GM19351 (cell line): Measurements from ENCODE around the gene ZNF592.

Source experiments
- ATAC-seq: cut with Tn5 transposase; IDR thresholded peaks from one replicate; pipeline ENCODE4 v1.9.1; 2021; ENCODE audit warnings: mild to moderate bottlenecking, moderate library complexity; ENCODE audit not compliant: unreplicated experiment

The ZNF592 gene

GRCh38 chr15:84773716-84774115 is 25.3 kb downstream of the ZNF592 start:
- ATAC-seq = no peak

- ATAC-seq = no peak
These were observed 27.6 kb downstream of the ZNF592 start for GRCh38 chr15:84775867-84776449.

GRCh38 chr15:84778194-84778593 is 29.8 kb downstream of the ZNF592 start:
- ATAC-seq = no peak

GRCh38 chr15:84780492-84780891 is 32.1 kb downstream of the ZNF592 start:
- ATAC-seq = no peak

GRCh38 chr15:84781495-84781894 is 33.1 kb downstream of the ZNF592 start:
- no peak for ATAC-seq

- no peak for ATAC-seq
These were observed 34.0 kb downstream of the ZNF592 start for GRCh38 chr15:84782346-84782745.

- ATAC-seq = no peak
These were observed 35.3 kb downstream of the ZNF592 start for GRCh38 chr15:84783493-84784251.

GRCh38 chr15:84784262-84784661 is 35.9 kb downstream of the ZNF592 start:
- ATAC-seq = no peak

GRCh38 chr15:84785053-84785452 is 36.7 kb downstream of the ZNF592 start:
- no peak for ATAC-seq

- ATAC-seq = no peak
These were observed 40.1 kb downstream of the ZNF592 start for GRCh38 chr15:84788500-84788899.

- ATAC-seq = no peak
These were observed 41.4 kb downstream of the ZNF592 start for GRCh38 chr15:84789762-84790161.

GRCh38 chr15:84790676-84791075 is 42.3 kb downstream of the ZNF592 start:
- ATAC-seq = no peak

- no peak for ATAC-seq
These were observed 43.4 kb downstream of the ZNF592 start for GRCh38 chr15:84791763-84792162.

GRCh38 chr15:84793431-84794161 is 45.2 kb downstream of the ZNF592 start:
- ATAC-seq = no peak

- no peak for ATAC-seq
These were observed 45.8 kb downstream of the ZNF592 start for GRCh38 chr15:84794162-84794547.

- ATAC-seq = no peak
These were observed 46.8 kb downstream of the ZNF592 start for GRCh38 chr15:84795186-84795585.

- ATAC-seq = no peak
These were observed 48.8 kb downstream of the ZNF592 start for GRCh38 chr15:84797212-84797611.

- ATAC-seq = no peak
These were observed 49.4 kb downstream of the ZNF592 start for GRCh38 chr15:84797801-84798200.

- ATAC-seq = no peak
These were observed 50.1 kb downstream of the ZNF592 start for GRCh38 chr15:84798436-84798946.

GRCh38 chr15:84799511-84800187 is 51.3 kb downstream of the ZNF592 start:
- no peak for ATAC-seq

GRCh38 chr15:84800365-84800806 is 52.0 kb downstream of the ZNF592 start:
- no peak for ATAC-seq
